Naive thymus-derived CD4-positive, alpha-beta T cell (primary cell): ENCODE results near the gene C16orf54. TPM values are rescaled to one million over a fixed set of nuclear protein-coding genes. Genes with fewer than 3 reads are reported as not detected.
"Not testable (repeated sequence)": the region's sequence is repeated elsewhere in the genome, so short reads cannot be mapped to it uniquely, and the experiment has no call there.

Source experiments
- ATAC-seq: fragments of 150-1000 bp; cut with Tn5 transposase; 2 replicates; pipeline ENCODE4 v1.10.0; 2021; ENCODE audit warnings: mild to moderate bottlenecking, moderate library complexity
- CTCF ChIA-PET: fragments of 350-600 bp; sonication (Branson Sonifier 250); formaldehyde crosslinking; loops from one replicate; lab custom pipeline; 2021; ENCODE audit warnings: antibody characterized with exemption; lab: Charles Lee
- POLR2A ChIA-PET: fragments of 350-600 bp; sonication (Branson Sonifier 250); formaldehyde crosslinking; loops from one replicate; lab custom pipeline; 2021; ENCODE audit warnings: antibody characterized with exemption, inconsistent platforms; lab: Charles Lee
- DNase-seq, 9 donors: peaks; one replicate each; pipeline versions ENCODE4 v3.0.0 to v3.0.0-alpha.2; 2020 to 2022; ENCODE audit warnings: mixed read lengths in 1 of 9
- H3K27ac ChIP-seq: one replicate; pipeline ENCODE4 v1.7.0; 2013; ENCODE audit warnings: mild to moderate bottlenecking, low read depth, low read length, moderate library complexity
- H3K27me3 ChIP-seq, 2 donors: one replicate each; pipeline ENCODE4 v1.7.0; 2013; ENCODE audit warnings: low read length in 2 of 2, mild to moderate bottlenecking in 2 of 2, moderate library complexity in 2 of 2; ENCODE audit not compliant: control insufficient read depth in 2 of 2, insufficient read depth in 2 of 2
- H3K36me3 ChIP-seq, 3 experiments: 1 replicate in 2 of 3; 2 replicates in 1 of 3; pipeline ENCODE4 v1.7.0; 2013; ENCODE audit warnings: low read length in 3 of 3, mild to moderate bottlenecking in 3 of 3, moderate library complexity in 1 of 3; ENCODE audit not compliant: insufficient read depth in 3 of 3, control insufficient read depth in 2 of 3
- H3K4me1 ChIP-seq, 2 donors: one replicate each; pipeline ENCODE4 v1.7.0; 2013; ENCODE audit warnings: low read length in 2 of 2, mild to moderate bottlenecking in 2 of 2, moderate library complexity in 1 of 2; ENCODE audit not compliant: control insufficient read depth in 2 of 2, insufficient read depth in 2 of 2
- H3K4me3 ChIP-seq: 2 replicates; pipeline ENCODE4 v1.7.0; 2013; ENCODE audit warnings: mild to moderate bottlenecking, low read length
- H3K9me3 ChIP-seq, 3 experiments: 1 replicate in 2 of 3; 2 replicates in 1 of 3; pipeline ENCODE4 v1.7.0; 2013; ENCODE audit warnings: low read length in 3 of 3; ENCODE audit not compliant: control insufficient read depth in 2 of 3
- H3K27ac Mint-ChIP-seq, 9 donors: one replicate each; pipeline ENCODE4 v1.8.0; 2020 to 2022; ENCODE audit warnings: mixed read lengths in 9 of 9, mild to moderate bottlenecking in 8 of 9, moderate library complexity in 5 of 9, inconsistent platforms in 2 of 9
- H3K27me3 Mint-ChIP-seq, 5 donors: one replicate each; pipeline ENCODE4 v1.8.0; 2021 to 2022; ENCODE audit warnings: mixed read lengths in 5 of 5, mild to moderate bottlenecking in 1 of 5
- H3K36me3 Mint-ChIP-seq, 5 donors: one replicate each; pipeline ENCODE4 v1.8.0; 2020 to 2022; ENCODE audit warnings: mixed read lengths in 5 of 5, mild to moderate bottlenecking in 3 of 5, inconsistent platforms in 1 of 5
- H3K4me1 Mint-ChIP-seq, 7 donors: one replicate each; pipeline ENCODE4 v1.8.0; 2020 to 2022; ENCODE audit warnings: mixed read lengths in 7 of 7, mild to moderate bottlenecking in 3 of 7, inconsistent platforms in 1 of 7
- H3K4me3 Mint-ChIP-seq, 10 donors: one replicate each; pipeline ENCODE4 v1.8.0; 2020 to 2022; ENCODE audit warnings: mild to moderate bottlenecking in 10 of 10, mixed read lengths in 10 of 10, moderate library complexity in 6 of 10, inconsistent platforms in 2 of 10
- H3K9me3 Mint-ChIP-seq, 11 donors: one replicate each; pipeline ENCODE4 v1.8.0; 2020 to 2022; ENCODE audit warnings: mixed read lengths in 11 of 11, mild to moderate bottlenecking in 4 of 11, inconsistent platforms in 1 of 11, moderate library complexity in 1 of 11
- intact Hi-C, 2 donors: fragments of 100-400 bp; cut with micrococcal nuclease; formaldehyde crosslinking; loops; one replicate each; pipeline ENCODE4 v1.15.1; 2023
- polyA plus RNA-seq, 2 donors: library from polyadenylated mRNA; unstranded; fragments of 300-500 nt; fragmentation: Illumina TruSeq; gene quantifications; one replicate each; pipeline ENCODE4 v1.2.3, GENCODE V29; 2021
- total RNA-seq, 6 experiments: library from RNA in 5 of 6; stranded (reverse) in 5 of 6; gene quantifications; 1 replicate in 5 of 6; 2 replicates in 1 of 6; pipeline ENCODE4 v1.2.3 and lab custom pipeline; 2021 to 2026

Gene C16orf54
- total and polyA plus RNA-seq, 7 experiments from 2014 or later = 43.2 to 228 (median 139) TPM

DNA sequence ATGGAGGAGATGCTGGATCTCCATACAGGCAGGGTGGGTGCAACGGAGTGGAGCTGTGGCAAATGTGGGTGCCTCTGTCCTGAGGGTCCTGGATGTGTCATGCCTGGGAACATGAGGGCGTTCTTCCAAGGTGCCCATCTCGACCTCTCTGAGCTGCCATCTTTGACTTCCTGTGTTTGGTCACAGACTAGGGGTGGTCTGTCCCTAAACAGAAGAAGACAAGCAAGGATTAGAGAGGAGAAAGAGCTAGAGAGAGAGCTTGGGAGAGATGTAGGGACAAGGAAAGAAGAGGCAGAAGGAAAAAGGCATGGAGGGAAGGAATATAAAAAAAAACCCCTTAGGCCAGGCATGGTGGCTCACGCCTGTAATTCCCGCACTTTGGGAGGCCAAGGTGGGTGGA, 28.9 kb upstream of the C16orf54 start:
- DNase-seq = no peak
- Histone ChIP-seq H3K4me1 (no peaks in the 10 kb centered on the region), H3K9me3 (no peaks in the 10 kb centered on the region), H3K27ac (no peak overlapping the region), H3K27me3 (no peaks in the 10 kb centered on the region), H3K4me3 (no peak overlapping the region), H3K36me3 (no peaks in the 10 kb centered on the region)
- H3K36me3 Mint-ChIP-seq = no peaks in the 10 kb centered on the region
- CTCF ChIA-PET = no interaction called here
- peak overlapping the region in 1 of 10 donors; percentile 32 for H3K4me3 Mint-ChIP-seq
- H3K4me1 Mint-ChIP-seq = peaks cover 9 to 23% (median 15%) of the 10 kb centered on the region in 7 donors
- H3K9me3 Mint-ChIP-seq = peaks cover 0 to 1% (median 0%) of the 10 kb centered on the region in 11 donors
- ATAC-seq = no peak
- POLR2A ChIA-PET = interaction anchor here (0.9 kb wide), 1 partner anchor 19 kb away, joined by 3 read pairs; no protein-coding TSS in a partner anchor
- H3K27ac Mint-ChIP-seq = peak overlapping the region in 1 of 9 donors; percentile 32
- peaks cover 0 to 18% (median 0%) of the 10 kb centered on the region in 5 donors for H3K27me3 Mint-ChIP-seq
- intact Hi-C loops = no loop called here

- DNase-seq, H3K4me3 ChIP-seq, H3K36me3 Mint-ChIP-seq, H3K4me3 Mint-ChIP-seq, intact Hi-C loops, H3K9me3 Mint-ChIP-seq, H3K9me3 ChIP-seq, H3K36me3 ChIP-seq, H3K27ac ChIP-seq, H3K27me3 ChIP-seq, H3K27me3 Mint-ChIP-seq, ATAC-seq, H3K4me1 ChIP-seq: not testable (repeated sequence)
- POLR2A ChIA-PET = interaction anchor here (1.1 to 1.5 kb wide), 2 partner anchors 14 to 71 kb away, joined by 3 to 4 read pairs; no protein-coding TSS in a partner anchor
- Mint-ChIP-seq H3K4me1 (peaks cover 13 to 21% (median 16%) of the 10 kb centered on the region in 7 donors), H3K27ac (peak overlapping the region in 2 of 9 donors; percentile 64)
- CTCF ChIA-PET = interaction anchor here (1.5 kb wide), 1 partner anchor 73 kb away, joined by 3 read pairs; no protein-coding TSS in a partner anchor
Observed at GRCh38 chr16:29772330-29772729, 26.5 kb upstream of the C16orf54 start.

DNA sequence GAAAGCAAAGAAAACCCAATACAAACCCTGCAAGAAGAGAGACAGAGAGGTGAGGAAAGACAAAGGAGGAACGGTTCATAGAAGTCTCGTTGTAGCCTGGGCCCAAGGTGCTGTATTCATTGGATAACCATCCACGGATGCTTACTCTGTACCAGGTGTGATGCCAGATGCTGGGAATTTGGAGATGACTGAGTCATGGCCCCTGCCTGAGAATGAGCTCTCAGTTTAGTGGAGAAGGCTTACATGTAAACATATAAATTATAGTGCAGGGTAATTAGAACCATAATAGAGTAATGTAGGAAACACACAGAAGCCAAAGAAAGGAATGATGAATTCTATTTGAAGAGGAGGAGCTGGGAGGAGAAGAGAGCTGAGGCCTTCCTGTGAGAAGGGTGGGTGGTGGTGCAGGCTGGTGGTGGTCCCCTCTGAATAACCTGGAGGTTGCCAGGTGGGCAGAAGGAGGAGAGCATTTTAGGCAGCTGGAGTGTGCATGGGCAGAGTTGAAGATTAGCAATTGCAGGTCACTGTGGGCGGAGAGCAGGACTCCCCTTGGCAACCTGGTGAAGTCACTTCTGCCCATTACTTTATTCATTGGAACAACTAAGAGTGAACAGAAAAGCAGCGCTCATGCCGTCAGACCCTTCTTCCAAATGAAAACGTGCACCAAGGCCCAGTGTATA, 24.6 kb upstream of the C16orf54 start:
- peaks cover 14 to 22% (median 20%) of the 10 kb centered on the region in 7 donors for H3K4me1 Mint-ChIP-seq
- POLR2A ChIA-PET = interaction anchor here (0.6 to 1.4 kb wide), 5 partner anchors 16 to 68 kb away, joined by 3 to 6 read pairs (median 3); no protein-coding TSS in a partner anchor
- H3K27ac ChIP-seq = no peak overlapping the region
- no peaks in the 10 kb centered on the region for H3K27me3 ChIP-seq
- H3K4me3 ChIP-seq = no peak overlapping the region
- no peak for ATAC-seq
- peaks cover 0 to 3% (median 0%) of the 10 kb centered on the region in 11 donors for H3K9me3 Mint-ChIP-seq
- intact Hi-C loops = no loop called here
- no peaks in the 10 kb centered on the region for H3K36me3 Mint-ChIP-seq
- H3K4me1 ChIP-seq = no peaks in the 10 kb centered on the region
- CTCF ChIA-PET = interaction anchor here (0.8 to 0.9 kb wide), 2 partner anchors 19 to 24 kb away, joined by 3 to 4 read pairs; partner anchors contain the start of gene C16orf54
- no peak for DNase-seq
- no peak overlapping the region for H3K4me3 Mint-ChIP-seq
- no peaks in the 10 kb centered on the region for H3K36me3 ChIP-seq
- no peaks in the 10 kb centered on the region for H3K9me3 ChIP-seq
- H3K27ac Mint-ChIP-seq = peak overlapping the region in 2 of 9 donors; percentile 38 to 80
- H3K27me3 Mint-ChIP-seq = no peaks in the 10 kb centered on the region

DNA sequence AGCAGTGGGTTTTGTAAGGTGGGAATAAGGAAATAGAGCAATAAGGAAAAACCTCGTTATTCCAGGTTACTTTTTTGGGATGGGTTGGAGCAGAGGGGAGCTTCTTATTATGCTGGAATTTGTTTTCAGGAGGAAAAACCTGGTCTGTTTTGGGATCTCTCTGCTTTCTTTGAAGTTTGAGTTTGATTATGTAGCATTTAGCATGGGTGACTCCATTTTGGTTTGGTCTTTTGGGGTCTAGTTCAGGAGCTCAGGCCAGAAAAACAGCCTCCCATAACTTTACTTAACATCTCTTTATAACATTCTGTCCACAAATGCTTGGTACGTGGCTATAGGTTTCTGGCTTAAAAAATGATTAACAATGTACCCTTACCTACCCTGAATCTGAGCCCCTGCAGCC, 23.7 kb upstream of the C16orf54 start:
- ChIA-PET CTCF (interaction anchor here (0.9 to 1.0 kb wide), 2 partner anchors 12 to 20 kb away, joined by 3 to 4 read pairs; no protein-coding TSS in a partner anchor), POLR2A (interaction anchor here (0.6 to 1.7 kb wide), 6 partner anchors 11 to 33 kb away, joined by 3 to 5 read pairs (median 4); no protein-coding TSS in a partner anchor)
- Mint-ChIP-seq H3K27me3 (no peaks in the 10 kb centered on the region), H3K9me3 (peaks cover 0 to 3% (median 0%) of the 10 kb centered on the region in 11 donors), H3K27ac (peak overlapping the region in 1 of 9 donors; percentile 60), H3K36me3 (no peaks in the 10 kb centered on the region), H3K4me3 (no peak overlapping the region), H3K4me1 (peaks cover 12 to 27% (median 22%) of the 10 kb centered on the region in 7 donors)
- intact Hi-C loops = no loop called here
- ATAC-seq = no peak
- Histone ChIP-seq H3K4me1 (no peaks in the 10 kb centered on the region), H3K9me3 (no peaks in the 10 kb centered on the region), H3K27me3 (no peaks in the 10 kb centered on the region), H3K36me3 (no peaks in the 10 kb centered on the region), H3K27ac (no peak overlapping the region), H3K4me3 (no peak overlapping the region)
- DNase-seq = no peak

- Histone ChIP-seq H3K27me3 (no peaks in the 10 kb centered on the region), H3K27ac (no peak overlapping the region), H3K4me1 (no peaks in the 10 kb centered on the region), H3K36me3 (no peaks in the 10 kb centered on the region), H3K4me3 (no peak overlapping the region), H3K9me3 (no peaks in the 10 kb centered on the region)
- H3K36me3 Mint-ChIP-seq = no peaks in the 10 kb centered on the region
- peaks cover 5 to 27% (median 21%) of the 10 kb centered on the region in 7 donors for H3K4me1 Mint-ChIP-seq
- peak overlapping the region in 3 of 9 donors; percentile 4 to 37 (median 8) for H3K27ac Mint-ChIP-seq
- intact Hi-C loops = no loop called here
- peaks cover 0 to 2% (median 0%) of the 10 kb centered on the region in 11 donors for H3K9me3 Mint-ChIP-seq
- DNase-seq (no peak), ATAC-seq (no peak)
- POLR2A ChIA-PET = interaction anchor here (2.2 kb wide), 1 partner anchor 23 kb away, joined by 10 read pairs; the partner anchor contains the start of gene KIF22
- no peak overlapping the region for H3K4me3 Mint-ChIP-seq
- peaks cover 0 to 3% (median 0%) of the 10 kb centered on the region in 5 donors for H3K27me3 Mint-ChIP-seq
- CTCF ChIA-PET = interaction anchor here (1.0 kb wide), 1 partner anchor 18 kb away, joined by 3 read pairs; no protein-coding TSS in a partner anchor
Observed at GRCh38 chr16:29767062-29767461, 21.3 kb upstream of the C16orf54 start.

- H3K27ac Mint-ChIP-seq = peak overlapping the region in 1 of 9 donors; percentile 30
- peaks cover 7 to 27% (median 21%) of the 10 kb centered on the region in 7 donors for H3K4me1 Mint-ChIP-seq
- intact Hi-C loops = no loop called here
- Histone ChIP-seq H3K4me3 (no peak overlapping the region), H3K36me3 (no peaks in the 10 kb centered on the region), H3K27me3 (no peaks in the 10 kb centered on the region), H3K9me3 (no peaks in the 10 kb centered on the region), H3K4me1 (no peaks in the 10 kb centered on the region), H3K27ac (no peak overlapping the region)
- no peak for DNase-seq
- no peaks in the 10 kb centered on the region for H3K36me3 Mint-ChIP-seq
- H3K4me3 Mint-ChIP-seq = no peak overlapping the region
- peaks cover 0 to 2% (median 0%) of the 10 kb centered on the region in 11 donors for H3K9me3 Mint-ChIP-seq
- CTCF ChIA-PET = interaction anchor here (1.0 kb wide), 1 partner anchor 19 kb away, joined by 3 read pairs; no protein-coding TSS in a partner anchor
- ATAC-seq = no peak
- POLR2A ChIA-PET = interaction anchor here (2.2 kb wide), 1 partner anchor 24 kb away, joined by 10 read pairs; the partner anchor contains the start of gene KIF22
- peaks cover 0 to 3% (median 0%) of the 10 kb centered on the region in 5 donors for H3K27me3 Mint-ChIP-seq
Observed at GRCh38 chr16:29766571-29766970, 20.8 kb upstream of the C16orf54 start.
